Ectodermal cell (in vitro differentiated cells): ENCODE results near the gene MCF2L2.
"Not testable (repeated sequence)": the region's sequence is repeated elsewhere in the genome, so short reads cannot be mapped to it uniquely, and the experiment has no call there.

Experiments used
- H3K27ac ChIP-seq: 2 replicates; pipeline ENCODE4 v1.7.0; 2013; ENCODE audit warnings: mild to moderate bottlenecking, low read depth, low read length; ENCODE audit not compliant: insufficient read depth, poor library complexity, severe bottlenecking
- H3K27me3 ChIP-seq: 2 replicates; pipeline ENCODE4 v1.7.0; 2013; ENCODE audit warnings: mild to moderate bottlenecking, low read length; ENCODE audit not compliant: insufficient read depth, control insufficient read depth, poor library complexity, severe bottlenecking
- H3K36me3 ChIP-seq: one replicate; pipeline ENCODE4 v1.7.0; 2013; ENCODE audit warnings: low read length; ENCODE audit not compliant: control insufficient read depth, insufficient read depth
- H3K4me1 ChIP-seq: one replicate; pipeline ENCODE4 v1.7.0; 2013; ENCODE audit warnings: low read length; ENCODE audit not compliant: control insufficient read depth, insufficient read depth
- H3K4me3 ChIP-seq: 2 replicates; pipeline ENCODE4 v1.7.0; 2013; ENCODE audit warnings: low read depth, low read length, control low read depth; ENCODE audit not compliant: insufficient read depth
- H3K9me3 ChIP-seq: 2 replicates; pipeline ENCODE4 v1.7.0; 2013; ENCODE audit warnings: mild to moderate bottlenecking, low read length, moderate library complexity; ENCODE audit not compliant: control insufficient read depth
- WGBS, 2 experiments: methylation state at CpG; one replicate each; pipeline ENCODE4 v1.1.7; 2013; ENCODE audit warnings: missing lambda C conversion rate in 2 of 2; 5-methylcytosine and 5-hydroxymethylcytosine counted together

MCF2L2 gene

GRCh38 chr3:183182732-183183610 lies 245.4 kb downstream of the MCF2L2 start:
- H3K27me3 ChIP-seq: peaks cover 24% of the 10 kb centered on the region
- H3K9me3 ChIP-seq: no peaks in the 10 kb centered on the region
- H3K27ac ChIP-seq: no peak overlapping the region
- no peaks in the 10 kb centered on the region for H3K36me3 ChIP-seq
- 87 to 93% methylated on average over 5 of the region's 5 CpGs for WGBS, 2 experiments
- H3K4me1 ChIP-seq: peaks cover 20% of the 10 kb centered on the region
- H3K4me3 ChIP-seq: no peak overlapping the region

- no peaks in the 10 kb centered on the region for H3K36me3 ChIP-seq
- 78 to 83% methylated on average over 7 of the region's 7 CpGs for WGBS, 2 experiments
- no peak overlapping the region for H3K27ac ChIP-seq
Measured at GRCh38 chr3:183182073-183182472, 246.3 kb downstream of the MCF2L2 start.

DNA sequence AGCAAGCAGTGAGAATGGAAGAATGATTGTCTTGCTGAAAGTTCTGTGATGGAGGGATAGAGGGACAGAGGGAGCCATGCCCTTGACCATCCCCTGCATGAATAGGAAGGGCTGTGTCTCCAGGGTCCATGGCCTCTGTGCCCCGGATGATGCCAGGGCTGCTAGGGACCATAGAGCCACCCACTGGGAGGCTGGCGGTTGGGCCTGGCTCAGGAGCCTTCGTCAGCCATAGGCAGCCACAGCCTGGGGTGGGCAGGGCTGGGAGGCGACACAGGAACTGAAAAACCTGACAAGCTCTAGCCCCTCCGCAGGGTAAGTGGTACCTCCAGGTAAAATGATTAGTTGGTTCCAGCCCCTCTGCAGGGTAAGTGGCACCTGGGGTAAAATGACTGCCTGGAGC lies 246.8 kb downstream of the MCF2L2 start:
- Histone ChIP-seq H3K4me3 (no peak overlapping the region), H3K36me3 (no peaks in the 10 kb centered on the region), H3K9me3 (no peaks in the 10 kb centered on the region), H3K27me3 (peaks cover 27% of the 10 kb centered on the region), H3K27ac (no peak overlapping the region), H3K4me1 (peaks cover 20% of the 10 kb centered on the region)
- WGBS, 2 experiments: 91 to 92% methylated on average over 5 of the region's 5 CpGs

More at GRCh38 chr3:183182073-183182472, 246.3 kb downstream of the MCF2L2 start:
- H3K27me3 ChIP-seq: peaks cover 27% of the 10 kb centered on the region
- H3K4me3 ChIP-seq: no peak overlapping the region
- peaks cover 20% of the 10 kb centered on the region for H3K4me1 ChIP-seq
- no peaks in the 10 kb centered on the region for H3K9me3 ChIP-seq

GRCh38 chr3:183180784-183181295 lies 247.6 kb downstream of the MCF2L2 start:
- Histone ChIP-seq H3K27ac (no peak overlapping the region), H3K4me1 (peaks cover 20% of the 10 kb centered on the region), H3K36me3 (no peaks in the 10 kb centered on the region), H3K9me3 (no peaks in the 10 kb centered on the region), H3K4me3 (no peak overlapping the region), H3K27me3 (peaks cover 27% of the 10 kb centered on the region)
- 81 to 82% methylated on average over 11 of the region's 11 CpGs for WGBS, 2 experiments

DNA sequence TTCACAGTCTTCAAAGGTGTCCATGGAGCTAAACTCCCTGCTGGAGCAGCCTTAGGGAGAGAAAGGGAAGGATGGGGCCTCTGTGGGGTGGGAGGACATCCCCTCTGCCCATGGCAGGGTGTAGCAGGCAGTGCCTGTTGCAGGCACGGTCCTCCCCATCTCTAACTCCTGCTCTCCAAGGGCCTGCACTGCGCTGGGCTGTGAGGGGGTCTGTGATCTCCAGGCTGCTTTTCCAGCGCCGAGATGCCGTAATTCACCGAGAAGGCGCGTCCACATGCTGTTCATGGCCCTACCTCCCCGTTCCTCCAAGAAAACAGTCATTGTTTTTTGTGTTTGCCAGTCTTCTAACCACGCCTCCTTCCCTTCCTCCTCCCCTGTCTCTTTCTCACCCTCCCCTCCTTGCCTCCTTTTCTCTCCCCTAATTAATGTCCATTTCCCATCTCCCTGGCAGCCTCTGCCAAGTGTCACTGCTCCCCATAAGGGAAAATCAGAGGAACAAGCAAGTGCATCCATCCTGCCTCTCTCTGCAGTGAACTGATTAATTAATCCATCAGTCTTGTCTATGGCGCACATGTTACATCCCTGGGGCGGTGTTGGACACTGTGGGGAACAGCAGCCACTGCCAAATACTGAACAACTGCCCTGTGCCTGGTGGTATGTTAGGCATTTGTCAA lies 248.2 kb downstream of the MCF2L2 start:
- Histone ChIP-seq H3K27me3 (peaks cover 27% of the 10 kb centered on the region), H3K4me1 (peaks cover 20% of the 10 kb centered on the region), H3K9me3 (no peaks in the 10 kb centered on the region), H3K27ac (no peak overlapping the region), H3K36me3 (no peaks in the 10 kb centered on the region), H3K4me3 (no peak overlapping the region)
- WGBS, 2 experiments: 54% methylated on average over 12 of the region's 12 CpGs

- H3K4me1 ChIP-seq: peaks cover 20% of the 10 kb centered on the region
- not testable (repeated sequence) for H3K36me3 ChIP-seq, H3K27ac ChIP-seq, H3K9me3 ChIP-seq
- H3K4me3 ChIP-seq: peak overlapping the region; percentile 59
- peaks cover 27% of the 10 kb centered on the region for H3K27me3 ChIP-seq
- WGBS, 2 experiments: 24 to 25% methylated on average over 18 of the region's 18 CpGs
Measured at GRCh38 chr3:183179550-183179908, 248.9 kb downstream of the MCF2L2 start.

- H3K9me3 ChIP-seq: no peaks in the 10 kb centered on the region
- peaks cover 20% of the 10 kb centered on the region for H3K4me1 ChIP-seq
- H3K27ac ChIP-seq: no peak overlapping the region
- H3K36me3 ChIP-seq: no peaks in the 10 kb centered on the region
- H3K27me3 ChIP-seq: peaks cover 27% of the 10 kb centered on the region
- 1% methylated on average over 68 of the region's 68 CpGs for WGBS, 2 experiments
- peak overlapping the region; percentile 59 for H3K4me3 ChIP-seq
Measured at GRCh38 chr3:183178833-183179549, 249.4 kb downstream of the MCF2L2 start.

DNA sequence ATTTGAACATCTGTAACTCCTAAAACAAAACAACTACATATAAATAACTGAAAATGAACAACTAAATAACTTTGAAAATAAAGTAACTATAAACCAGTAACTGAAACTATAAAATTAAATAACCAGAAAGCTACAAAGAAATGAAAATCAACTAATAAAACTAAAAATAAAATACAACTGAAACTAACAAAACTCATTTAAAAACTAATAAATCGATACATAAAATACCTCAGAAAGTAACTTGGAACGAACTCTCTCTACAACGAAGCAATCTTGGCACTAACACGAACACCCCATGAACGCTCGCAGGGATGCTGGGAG lies 249.9 kb downstream of the MCF2L2 start:
- Histone ChIP-seq H3K36me3 (no peaks in the 10 kb centered on the region), H3K4me3 (peak overlapping the region; percentile 59), H3K27me3 (peaks cover 27% of the 10 kb centered on the region), H3K4me1 (peaks cover 20% of the 10 kb centered on the region), H3K9me3 (no peaks in the 10 kb centered on the region), H3K27ac (no peak overlapping the region)
- 12 to 18% methylated on average over 6 of the region's 6 CpGs for WGBS, 2 experiments

DNA sequence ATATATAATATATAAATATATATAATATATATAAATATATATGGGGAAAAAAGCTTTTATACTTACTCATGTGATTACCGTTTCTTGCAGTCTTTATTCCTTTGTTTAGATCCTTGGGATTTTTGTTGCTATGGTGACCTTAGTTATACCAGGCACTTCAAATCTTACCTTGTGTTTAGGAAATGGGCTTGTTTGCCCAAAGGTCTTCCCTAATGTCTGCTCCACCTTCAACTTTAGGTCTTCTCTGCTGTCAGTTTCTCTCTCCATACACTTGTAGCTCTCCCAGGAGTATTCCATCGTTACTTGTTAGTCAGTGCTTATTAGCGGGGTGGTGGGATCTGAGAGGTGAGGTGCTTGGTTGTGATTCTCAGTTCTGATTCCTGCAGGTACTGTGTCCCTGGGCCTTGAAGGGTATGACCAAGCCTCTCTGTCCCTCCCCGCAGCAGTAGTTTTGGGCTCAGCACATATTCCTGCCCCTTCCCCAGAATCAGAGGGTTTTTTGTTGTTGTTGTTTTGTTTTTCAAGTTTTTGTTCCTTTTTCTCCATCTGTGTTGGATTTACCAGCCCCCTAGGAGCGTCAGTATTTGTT lies 256.3 kb downstream of the MCF2L2 start:
- H3K36me3 ChIP-seq: no peaks in the 10 kb centered on the region

More for the DNA sequence above, 256.3 kb downstream of the MCF2L2 start:
- Histone ChIP-seq H3K4me3 (no peak overlapping the region), H3K27ac (no peak overlapping the region), H3K9me3 (no peaks in the 10 kb centered on the region), H3K27me3 (no peaks in the 10 kb centered on the region), H3K4me1 (no peaks in the 10 kb centered on the region)
- 66 to 70% methylated on average over 4 to 5 of the region's 5 CpGs for WGBS, 2 experiments
